Transverse colon (tissue), 4 donors: Measurements from ENCODE around the gene PLB1.

Source experiments
- POLR2A ChIP-seq: fragments of 450-650 bp; IDR thresholded peaks from one replicate; pipeline ENCODE4 v1.6.1; 2016; ENCODE audit warnings: antibody characterized with exemption, mild to moderate bottlenecking, moderate library complexity
- POLR2AphosphoS5 ChIP-seq, 3 donors: sonication (generic); formaldehyde crosslinking; IDR thresholded peaks; one replicate each; pipeline ENCODE4 v1.6.1; 2016; ENCODE audit warnings: antibody characterized with exemption in 3 of 3
- TF ChIP-seq, protein P1 (sequence below), 5 experiments: fragments of 200-600 bp in 3 of 5; fragments of 450-650 bp in 2 of 5; sonication (generic) in 3 of 5; IDR thresholded peaks; 1 replicate in 2 of 5; 2 replicates in 3 of 5; pipeline ENCODE4 v1.5.1; 2016 to 2017; ENCODE audit warnings: antibody characterized with exemption in 5 of 5, inconsistent platforms in 3 of 5, mild to moderate bottlenecking in 2 of 5, moderate library complexity in 1 of 5

DNA sequence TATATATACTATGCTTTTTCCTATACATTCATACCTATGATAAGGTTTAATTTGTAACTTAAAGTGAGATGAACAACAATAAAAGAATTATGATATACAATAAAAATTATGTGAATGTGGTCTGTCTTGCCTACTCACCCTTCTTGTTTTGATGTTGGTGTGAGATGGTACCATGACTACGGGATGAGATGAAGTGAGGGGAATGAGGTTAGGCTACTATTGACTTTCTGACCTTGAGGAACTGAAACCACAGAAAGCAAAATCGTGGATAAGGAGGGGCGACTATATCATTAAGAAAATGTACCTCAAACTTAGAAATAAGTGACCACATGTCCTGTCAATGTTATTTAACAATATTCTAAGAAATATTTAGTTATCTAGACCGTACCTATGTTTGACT is 151.8 kb downstream of the PLB1 start:
- TF ChIP-seq, protein P1, sequence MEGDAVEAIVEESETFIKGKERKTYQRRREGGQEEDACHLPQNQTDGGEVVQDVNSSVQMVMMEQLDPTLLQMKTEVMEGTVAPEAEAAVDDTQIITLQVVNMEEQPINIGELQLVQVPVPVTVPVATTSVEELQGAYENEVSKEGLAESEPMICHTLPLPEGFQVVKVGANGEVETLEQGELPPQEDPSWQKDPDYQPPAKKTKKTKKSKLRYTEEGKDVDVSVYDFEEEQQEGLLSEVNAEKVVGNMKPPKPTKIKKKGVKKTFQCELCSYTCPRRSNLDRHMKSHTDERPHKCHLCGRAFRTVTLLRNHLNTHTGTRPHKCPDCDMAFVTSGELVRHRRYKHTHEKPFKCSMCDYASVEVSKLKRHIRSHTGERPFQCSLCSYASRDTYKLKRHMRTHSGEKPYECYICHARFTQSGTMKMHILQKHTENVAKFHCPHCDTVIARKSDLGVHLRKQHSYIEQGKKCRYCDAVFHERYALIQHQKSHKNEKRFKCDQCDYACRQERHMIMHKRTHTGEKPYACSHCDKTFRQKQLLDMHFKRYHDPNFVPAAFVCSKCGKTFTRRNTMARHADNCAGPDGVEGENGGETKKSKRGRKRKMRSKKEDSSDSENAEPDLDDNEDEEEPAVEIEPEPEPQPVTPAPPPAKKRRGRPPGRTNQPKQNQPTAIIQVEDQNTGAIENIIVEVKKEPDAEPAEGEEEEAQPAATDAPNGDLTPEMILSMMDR (IDR thresholded peaks at IDR 0.05) = no peak
- TF ChIP-seq POLR2AphosphoS5 (IDR thresholded peaks at IDR 0.05) (peak in 1 of 3 donors; percentile 41), POLR2A (no peak)
